ENCODE data around the gene PCBP4. TPM values are rescaled to one million over a fixed set of nuclear protein-coding genes. Genes with fewer than 3 reads are reported as not detected.
A peak's percentile ranks its signal among the peaks of the same experiment; 100 is the strongest.

PCBP4 gene
- total and polyA plus RNA-seq, 10 donors: 12.8 to 41.7 (median 20.9) TPM

DNA sequence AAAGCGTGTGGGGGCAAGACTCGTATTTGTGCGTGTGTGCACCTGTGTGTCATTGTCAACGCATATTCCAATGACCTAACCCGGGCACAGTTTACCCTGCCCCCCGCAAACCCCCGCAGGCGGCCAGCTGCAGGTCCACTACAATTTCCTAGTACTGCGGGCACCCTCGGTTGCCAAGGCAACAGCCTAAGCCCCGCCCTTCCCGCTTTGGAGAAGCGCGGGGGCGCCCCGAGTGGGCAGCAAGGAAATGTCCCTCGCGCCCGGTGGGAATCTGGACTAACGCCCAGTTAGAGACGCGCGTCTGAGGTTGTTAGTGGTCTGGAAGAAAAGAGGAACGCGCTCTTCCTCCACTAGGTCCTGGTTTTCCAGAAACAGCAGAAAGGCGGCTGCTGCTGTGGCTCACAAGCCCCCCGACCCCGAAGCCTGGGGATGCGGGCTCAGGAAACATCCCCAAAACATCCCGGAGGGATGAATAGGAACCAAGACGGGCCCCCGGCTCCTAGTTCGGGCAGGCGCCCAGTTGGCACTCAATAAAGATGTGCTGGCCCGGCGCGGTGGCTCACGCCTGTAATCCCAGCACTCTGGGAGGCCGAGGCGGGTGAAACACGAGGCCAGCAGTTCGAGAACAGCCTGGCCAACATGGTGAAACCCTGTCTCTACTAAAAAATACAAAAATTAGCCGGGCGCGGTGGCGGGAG, 8.7 kb upstream of the PCBP4 start:
- 39 to 46% (median 41%) methylated on average over 45 to 46 of the region's 46 CpGs for WGBS, 5 donors

DNA sequence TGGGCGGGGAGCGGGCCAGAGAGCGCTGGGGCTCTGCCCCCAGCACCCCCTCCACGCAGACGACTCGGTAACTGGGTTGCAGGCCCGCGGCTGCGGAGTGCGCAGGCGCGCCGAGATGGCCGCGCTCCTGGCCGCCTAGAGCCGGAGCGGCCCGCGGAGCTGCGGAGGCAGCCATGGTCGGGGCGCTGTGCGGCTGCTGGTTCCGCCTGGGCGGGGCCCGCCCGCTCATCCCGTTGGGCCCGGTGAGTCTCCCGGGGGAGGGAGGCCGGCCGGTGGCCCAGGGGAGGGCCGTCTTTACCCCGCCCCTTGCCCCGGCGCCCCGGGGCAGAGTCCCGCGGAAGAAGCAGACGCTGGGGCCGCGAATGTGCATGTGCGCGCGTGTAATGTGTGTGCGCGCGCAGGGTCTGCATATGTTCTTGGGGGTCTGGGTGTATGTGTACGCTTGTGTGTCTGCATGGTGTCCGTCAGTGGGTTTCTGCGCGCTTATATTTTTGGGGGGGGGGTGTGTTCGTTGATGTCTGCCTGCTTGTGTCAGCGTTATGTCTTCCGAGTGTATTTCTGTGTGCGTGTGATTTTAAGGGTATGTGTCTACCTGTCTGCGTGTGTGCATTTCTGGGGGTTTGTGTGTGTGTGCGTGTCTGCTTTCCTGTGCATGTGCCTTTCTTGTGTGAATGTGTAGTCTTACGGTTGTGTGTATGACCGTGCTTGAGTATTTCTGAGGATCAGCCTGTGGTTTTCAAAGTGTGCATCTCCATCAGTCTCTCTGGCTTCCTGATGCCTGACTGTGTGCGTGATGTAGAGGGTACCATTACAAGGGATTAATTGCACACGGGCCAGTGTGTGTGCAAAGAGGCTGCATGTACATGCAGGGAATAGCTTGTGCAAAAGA, 8.0 kb upstream of the PCBP4 start, which contains the start of gene ABHD14A:
Gene ABHD14A, plus strand, starts transcription at position 102 of the 889 bp plus-strand sequence. Its CDS starts 72 bp downstream, at position 174.
- Histone ChIP-seq H3K4me1 (peaks cover 27 to 77% (median 50%) of the 10 kb centered on the region in 6 donors), H3K27me3 (replicated peaks in 1 of 7) (no peaks in the 10 kb centered on the region), H3K9me3 (no peaks in the 10 kb centered on the region), H3K36me3 (peaks cover 0 to 12% (median 0%) of the 10 kb centered on the region in 6 donors), H3K27ac (peak within 1 kb of the TSS; percentile 84 to 95 (median 92)), H3K4me3 (peak within 1 kb of the TSS; percentile 70 to 93 (median 74))
- intact Hi-C loops (cut with DNase I; ENCODE audit: low total_unique reads): no loop called here
- DNase-seq: peak; percentile 94
- 0 to 1% (median 0%) methylated on average over 20 to 63 of the region's 63 CpGs for WGBS, 5 donors
- TF ChIP-seq, protein P1, sequence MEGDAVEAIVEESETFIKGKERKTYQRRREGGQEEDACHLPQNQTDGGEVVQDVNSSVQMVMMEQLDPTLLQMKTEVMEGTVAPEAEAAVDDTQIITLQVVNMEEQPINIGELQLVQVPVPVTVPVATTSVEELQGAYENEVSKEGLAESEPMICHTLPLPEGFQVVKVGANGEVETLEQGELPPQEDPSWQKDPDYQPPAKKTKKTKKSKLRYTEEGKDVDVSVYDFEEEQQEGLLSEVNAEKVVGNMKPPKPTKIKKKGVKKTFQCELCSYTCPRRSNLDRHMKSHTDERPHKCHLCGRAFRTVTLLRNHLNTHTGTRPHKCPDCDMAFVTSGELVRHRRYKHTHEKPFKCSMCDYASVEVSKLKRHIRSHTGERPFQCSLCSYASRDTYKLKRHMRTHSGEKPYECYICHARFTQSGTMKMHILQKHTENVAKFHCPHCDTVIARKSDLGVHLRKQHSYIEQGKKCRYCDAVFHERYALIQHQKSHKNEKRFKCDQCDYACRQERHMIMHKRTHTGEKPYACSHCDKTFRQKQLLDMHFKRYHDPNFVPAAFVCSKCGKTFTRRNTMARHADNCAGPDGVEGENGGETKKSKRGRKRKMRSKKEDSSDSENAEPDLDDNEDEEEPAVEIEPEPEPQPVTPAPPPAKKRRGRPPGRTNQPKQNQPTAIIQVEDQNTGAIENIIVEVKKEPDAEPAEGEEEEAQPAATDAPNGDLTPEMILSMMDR (IDR thresholded peaks at IDR 0.05 in 8 of 11, conservative IDR thresholded peaks at IDR 0.05 in 3 of 11): peak in 1 of 11 experiments; percentile 25
- TF ChIP-seq POLR2A (IDR thresholded peaks at IDR 0.05) (no peak), POLR2AphosphoS5 (IDR thresholded peaks at IDR 0.05) (peak; percentile 79 to 86 (median 85))

More for the DNA sequence above, 8.7 kb upstream of the PCBP4 start:
- H3K27me3 ChIP-seq (replicated peaks in 1 of 7): no peaks in the 10 kb centered on the region
- H3K4me1 ChIP-seq: peaks cover 27 to 77% (median 50%) of the 10 kb centered on the region in 6 donors
- peak overlapping the region; percentile 60 to 93 (median 73) for H3K4me3 ChIP-seq
- peak overlapping the region in 7 of 8 donors; percentile 48 to 95 (median 93) for H3K27ac ChIP-seq
- intact Hi-C loops (cut with DNase I; ENCODE audit: low total_unique reads): no loop called here
- no peaks in the 10 kb centered on the region for H3K9me3 ChIP-seq
- peak in 2 of 3 donors; percentile 44 to 52 for TF ChIP-seq POLR2AphosphoS5 (IDR thresholded peaks at IDR 0.05)
- no peak for TF ChIP-seq POLR2A (IDR thresholded peaks at IDR 0.05)
- TF ChIP-seq, protein P1 (IDR thresholded peaks at IDR 0.05 in 8 of 11, conservative IDR thresholded peaks at IDR 0.05 in 3 of 11): peak in 1 of 11 experiments; percentile 20
- H3K36me3 ChIP-seq: peaks cover 0 to 12% (median 0%) of the 10 kb centered on the region in 6 donors
- peak; percentile 88 for DNase-seq

DNA sequence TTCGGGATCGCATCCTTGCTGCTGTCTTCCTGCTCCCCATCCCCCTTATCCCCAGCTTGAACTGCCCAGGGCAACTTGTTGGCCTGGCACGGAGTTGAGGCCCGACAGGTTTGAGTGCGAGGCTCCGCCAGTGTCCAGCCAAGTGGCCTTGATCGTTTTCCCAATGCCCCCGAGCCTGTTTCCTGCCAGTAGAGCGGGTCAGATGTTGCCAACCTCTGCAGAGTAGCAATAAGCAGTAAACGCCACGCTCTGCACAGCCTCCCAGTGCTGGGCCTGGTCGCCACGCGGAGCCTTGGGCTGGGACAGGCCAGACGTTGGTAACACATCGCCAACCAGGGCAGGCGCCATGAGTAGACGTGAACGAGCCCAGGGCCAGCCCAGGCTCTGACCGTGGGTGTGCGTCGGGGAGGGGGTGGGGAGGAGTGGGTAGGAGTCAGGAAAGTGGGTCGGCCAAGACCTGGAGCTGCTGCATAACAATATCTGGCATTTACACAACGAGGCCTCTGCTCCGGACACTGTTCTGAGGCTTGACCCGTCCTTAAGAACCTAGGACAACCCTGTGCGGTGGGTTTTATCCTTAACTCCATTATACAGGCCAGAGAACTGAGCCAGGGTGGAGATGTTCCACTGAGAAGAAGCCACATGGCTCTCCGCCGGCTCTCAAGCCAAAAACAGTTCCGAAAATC, 7.2 kb upstream of the PCBP4 start:
- Histone ChIP-seq H3K36me3 (peaks cover 0 to 10% (median 0%) of the 10 kb centered on the region in 6 donors), H3K4me1 (peaks cover 27 to 79% (median 52%) of the 10 kb centered on the region in 6 donors), H3K4me3 (peak overlapping the region; percentile 70 to 93 (median 74)), H3K9me3 (no peaks in the 10 kb centered on the region), H3K27me3 (replicated peaks in 1 of 7) (no peaks in the 10 kb centered on the region), H3K27ac (peak overlapping the region; percentile 84 to 95 (median 92))
- intact Hi-C loops (cut with DNase I; ENCODE audit: low total_unique reads): no loop called here
- TF ChIP-seq POLR2AphosphoS5 (IDR thresholded peaks at IDR 0.05) (no peak), POLR2A (IDR thresholded peaks at IDR 0.05) (no peak)
- TF ChIP-seq, protein P1 (IDR thresholded peaks at IDR 0.05 in 8 of 11, conservative IDR thresholded peaks at IDR 0.05 in 3 of 11): peak in 6 of 11 experiments; percentile 16 to 76 (median 60)
- peak; percentile 91 for DNase-seq
- WGBS, 5 donors: 15 to 23% (median 18%) methylated on average over 22 to 30 of the region's 30 CpGs
